Trophoblast cell (in vitro differentiated cells and primary cell): ENCODE measurements around the gene CDC25B.
"Not testable (repeated sequence)": the region's sequence is repeated elsewhere in the genome, so short reads cannot be mapped to it uniquely, and the experiment has no call there.

ENCODE experiments used
- DNase-seq, 2 donors: peaks; one replicate each; pipeline ENCODE4 v3.0.0-alpha.2; 2016
- H2AFZ ChIP-seq: 2 replicates; pipeline ENCODE4 v1.6.1; 2013; ENCODE audit warnings: low read length, moderate library complexity, mild to moderate bottlenecking; ENCODE audit not compliant: insufficient read depth, poor library complexity
- H2AK5ac ChIP-seq: 2 replicates; pipeline ENCODE4 v1.6.1; 2013; ENCODE audit warnings: mild to moderate bottlenecking, low read length
- H2BK120ac ChIP-seq: 2 replicates; pipeline ENCODE4 v1.6.1; 2013; ENCODE audit warnings: low read length, mild to moderate bottlenecking, moderate library complexity; ENCODE audit not compliant: insufficient read depth, poor library complexity
- H2BK12ac ChIP-seq: 2 replicates; pipeline ENCODE4 v1.6.1; 2013; ENCODE audit warnings: mild to moderate bottlenecking, low read length, moderate library complexity
- H2BK5ac ChIP-seq: 2 replicates; pipeline ENCODE4 v1.6.1; 2013; ENCODE audit warnings: low read length, low read depth, moderate library complexity, mild to moderate bottlenecking; ENCODE audit not compliant: poor library complexity
- H3K14ac ChIP-seq: 2 replicates; pipeline ENCODE4 v1.6.1; 2013; ENCODE audit warnings: mild to moderate bottlenecking, low read length
- H3K18ac ChIP-seq: 2 replicates; pipeline ENCODE4 v1.6.1; 2013; ENCODE audit warnings: mild to moderate bottlenecking, low read length
- H3K23ac ChIP-seq: 2 replicates; pipeline ENCODE4 v1.6.1; 2013; ENCODE audit warnings: low read length
- H3K27ac ChIP-seq: 2 replicates; pipeline ENCODE4 v1.5.1; 2013; ENCODE audit warnings: low read depth, mild to moderate bottlenecking, inconsistent platforms, low read length, moderate library complexity
- H3K27me3 ChIP-seq: 2 replicates; pipeline ENCODE4 v1.6.1; 2013; ENCODE audit warnings: inconsistent platforms, mild to moderate bottlenecking, low read length, moderate library complexity; ENCODE audit not compliant: insufficient read depth
- H3K36me3 ChIP-seq, 2 experiments: 1 replicate in 1 of 2; 2 replicates in 1 of 2; pipeline ENCODE4 v1.6.1; 2013; ENCODE audit warnings: low read length in 2 of 2, mild to moderate bottlenecking in 2 of 2, moderate library complexity in 1 of 2; ENCODE audit not compliant: insufficient read depth in 2 of 2, control insufficient read depth in 1 of 2
- H3K4ac ChIP-seq: 2 replicates; pipeline ENCODE4 v1.6.1; 2013; ENCODE audit warnings: low read depth, mild to moderate bottlenecking, low read length, moderate library complexity
- H3K4me1 ChIP-seq, 2 experiments: 1 replicate in 1 of 2; 2 replicates in 1 of 2; pipeline ENCODE4 v1.6.1; 2013; ENCODE audit warnings: low read length in 2 of 2, mild to moderate bottlenecking in 2 of 2, moderate library complexity in 1 of 2; ENCODE audit not compliant: insufficient read depth in 2 of 2, control insufficient read depth in 1 of 2
- H3K4me2 ChIP-seq: 2 replicates; pipeline ENCODE4 v1.6.1; 2013; ENCODE audit warnings: inconsistent platforms, mild to moderate bottlenecking, low read length, moderate library complexity
- H3K4me3 ChIP-seq: 2 replicates; pipeline ENCODE4 v1.5.1; 2013; ENCODE audit warnings: mild to moderate bottlenecking, low read depth, low read length, inconsistent platforms
- H3K79me1 ChIP-seq: one replicate; pipeline ENCODE4 v1.6.1; 2013; ENCODE audit warnings: low read length
- H3K79me2 ChIP-seq: 2 replicates; pipeline ENCODE4 v1.6.1; 2013; ENCODE audit warnings: low read length, mild to moderate bottlenecking; ENCODE audit not compliant: control insufficient read depth, insufficient read depth, poor library complexity
- H3K9ac ChIP-seq: 2 replicates; pipeline ENCODE4 v1.6.1; 2013; ENCODE audit warnings: mild to moderate bottlenecking, low read length
- H3K9me3 ChIP-seq: 2 replicates; pipeline ENCODE4 v1.6.1; 2013; ENCODE audit warnings: low read depth, mild to moderate bottlenecking, control low read depth, inconsistent platforms, low read length; ENCODE audit not compliant: insufficient read depth
- H4K12ac ChIP-seq: 2 replicates; pipeline ENCODE4 v1.6.1; 2013; ENCODE audit warnings: low read depth, mild to moderate bottlenecking, low read length, moderate library complexity
- H4K8ac ChIP-seq: 2 replicates; pipeline ENCODE4 v1.6.1; 2013; ENCODE audit warnings: low read depth, mild to moderate bottlenecking, low read length, moderate library complexity
- H4K91ac ChIP-seq: one replicate; pipeline ENCODE4 v1.6.1; 2013; ENCODE audit warnings: low read depth, mild to moderate bottlenecking, low read length, moderate library complexity
- WGBS: extraction: QIAGEN DNeasy Blood & Tissue Kit; methylation state at CpG from one replicate; pipeline ENCODE4 v1.1.7; 2013; ENCODE audit warnings: missing lambda C conversion rate; ENCODE audit not compliant: insufficient read length, insufficient coverage; ENCODE audit errors: extremely low coverage; 5-methylcytosine and 5-hydroxymethylcytosine counted together

The CDC25B gene

DNA sequence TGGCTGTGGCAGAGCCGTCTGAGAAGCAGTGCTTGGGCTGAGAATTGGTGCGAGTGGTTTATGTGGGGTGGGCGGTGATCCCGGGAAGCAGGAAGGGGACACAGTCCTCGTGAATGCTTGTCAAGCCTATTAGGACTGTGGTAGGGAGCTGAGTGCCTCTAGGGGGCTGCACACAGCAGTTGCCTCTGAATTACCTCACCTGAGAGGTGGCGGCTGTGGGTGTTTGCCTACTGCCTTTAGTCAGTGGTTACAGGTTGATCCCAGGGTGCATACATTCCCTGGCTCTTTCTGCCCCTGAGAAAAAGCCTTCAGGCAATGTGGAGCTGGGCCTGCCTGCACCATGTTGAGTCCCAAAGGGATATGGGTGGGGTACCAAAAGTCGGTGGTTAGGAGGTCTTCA, 29.4 kb downstream of the CDC25B start:
- Histone ChIP-seq H3K4ac (no peak overlapping the region), H3K14ac (no peak overlapping the region), H3K27me3 (no peaks in the 10 kb centered on the region), H3K79me2 (peaks cover 1% of the 10 kb centered on the region), H2AK5ac (no peak overlapping the region), H3K36me3 (peaks cover 22 to 33% of the 10 kb centered on the region in 2 experiments), H3K4me3 (no peak overlapping the region), H3K9ac (no peak overlapping the region), H4K91ac (no peak overlapping the region), H3K18ac (no peak overlapping the region), H4K8ac (no peak overlapping the region), H3K27ac (no peak overlapping the region), H3K79me1 (peaks cover under 1% of the 10 kb centered on the region), H3K23ac (no peak overlapping the region), H2BK120ac (no peak overlapping the region), H2BK5ac (no peak overlapping the region), H3K4me1 (peaks cover 0 to 2% of the 10 kb centered on the region in 2 experiments), H2AFZ (no peak overlapping the region), H2BK12ac (no peak overlapping the region), H3K9me3 (no peaks in the 10 kb centered on the region), H3K4me2 (no peak overlapping the region), H4K12ac (no peak overlapping the region)
- DNase-seq: no peak
- WGBS: no CpG with 5 or more reads among the region's 7 CpGs

- no peak for DNase-seq
- no peak overlapping the region for H2AK5ac ChIP-seq
- no peak overlapping the region for H4K91ac ChIP-seq
- H3K79me1 ChIP-seq: no peaks in the 10 kb centered on the region
- H3K4me3 ChIP-seq: no peak overlapping the region
- no peak overlapping the region for H3K23ac ChIP-seq
- peaks cover 22 to 33% of the 10 kb centered on the region in 2 experiments for H3K36me3 ChIP-seq
- no peak overlapping the region for H4K8ac ChIP-seq
- H3K4ac ChIP-seq: no peak overlapping the region
- H3K27me3 ChIP-seq: no peaks in the 10 kb centered on the region
- no peak overlapping the region for H2BK12ac ChIP-seq
- no peak overlapping the region for H3K18ac ChIP-seq
- H4K12ac ChIP-seq: no peak overlapping the region
- no peak overlapping the region for H2AFZ ChIP-seq
- no peak overlapping the region for H2BK120ac ChIP-seq
- H2BK5ac ChIP-seq: no peak overlapping the region
- H3K4me1 ChIP-seq: no peaks in the 10 kb centered on the region
- WGBS: no CpG with 5 or more reads among the region's 4 CpGs
- H3K9me3 ChIP-seq: no peaks in the 10 kb centered on the region
- no peak overlapping the region for H3K9ac ChIP-seq
- no peak overlapping the region for H3K14ac ChIP-seq
- no peak overlapping the region for H3K4me2 ChIP-seq
- H3K79me2 ChIP-seq: no peaks in the 10 kb centered on the region
- no peak overlapping the region for H3K27ac ChIP-seq
These were observed 30.3 kb downstream of the CDC25B start for GRCh38 chr20:3826420-3826819.

GRCh38 chr20:3828798-3829197, 32.7 kb downstream of the CDC25B start:
- Histone ChIP-seq H3K79me2 (no peaks in the 10 kb centered on the region), H3K4me1 (no peaks in the 10 kb centered on the region), H3K4ac (no peak overlapping the region), H2BK5ac (no peak overlapping the region), H3K14ac (no peak overlapping the region), H4K91ac (no peak overlapping the region), H3K27ac (no peak overlapping the region), H3K9me3 (no peaks in the 10 kb centered on the region), H4K12ac (no peak overlapping the region), H3K18ac (no peak overlapping the region), H2BK120ac (no peak overlapping the region), H4K8ac (no peak overlapping the region), H3K4me2 (no peak overlapping the region), H2AFZ (no peak overlapping the region), H2BK12ac (no peak overlapping the region), H3K9ac (no peak overlapping the region), H3K79me1 (no peaks in the 10 kb centered on the region), H3K36me3 (peaks cover 10 to 18% of the 10 kb centered on the region in 2 experiments), H3K4me3 (no peak overlapping the region), H3K23ac (no peak overlapping the region), H2AK5ac (no peak overlapping the region), H3K27me3 (no peaks in the 10 kb centered on the region)
- no peak for DNase-seq
- WGBS: no CpG with 5 or more reads among the region's 3 CpGs

DNA sequence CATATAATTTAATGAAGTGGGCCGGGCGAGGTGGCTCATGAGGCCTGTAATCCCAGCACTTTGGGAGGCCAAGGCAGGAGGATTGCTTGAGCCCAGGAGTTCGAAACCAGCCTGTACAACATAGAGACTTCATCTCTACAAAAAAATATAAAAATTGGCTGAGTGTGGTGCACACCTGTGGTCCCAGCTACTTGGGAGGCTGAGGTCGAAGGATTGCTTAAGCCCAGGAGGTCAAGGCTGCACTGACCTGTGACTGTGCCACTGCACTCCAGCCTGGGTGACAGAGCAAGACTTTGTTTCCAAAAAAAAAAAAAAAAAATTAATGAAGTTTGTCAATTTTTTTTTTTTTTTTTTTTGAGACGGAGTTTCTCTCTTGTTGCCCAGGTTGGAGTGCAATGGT, 33.8 kb downstream of the CDC25B start:
- H3K27ac ChIP-seq, H4K12ac ChIP-seq, H3K14ac ChIP-seq, H2BK120ac ChIP-seq, H2BK12ac ChIP-seq, H3K4me2 ChIP-seq, H2AK5ac ChIP-seq, H3K18ac ChIP-seq, H3K27me3 ChIP-seq, H3K79me2 ChIP-seq, H3K9me3 ChIP-seq, H4K8ac ChIP-seq, H3K4ac ChIP-seq, H4K91ac ChIP-seq, H3K23ac ChIP-seq, H3K9ac ChIP-seq, DNase-seq, H3K79me1 ChIP-seq, H3K4me3 ChIP-seq, H2AFZ ChIP-seq, H3K4me1 ChIP-seq, H2BK5ac ChIP-seq: not testable (repeated sequence)
- WGBS: no CpG with 5 or more reads among the region's 5 CpGs
- peaks cover 3 to 10% of the 10 kb centered on the region in 2 experiments for H3K36me3 ChIP-seq
